ENCODE data around the gene BAMBI.

BAMBI gene

GRCh38 chr10:28710202-28710886 lies 33.0 kb downstream of the BAMBI start:
- no peak overlapping the region for H3K4me3 ChIP-seq (ENCODE audit: severe bottlenecking)
- no peaks in the 10 kb centered on the region for H3K4me1 ChIP-seq (ENCODE audit: insufficient read depth, poor library complexity, severe bottlenecking)
- H3K9me3 ChIP-seq (ENCODE audit: severe bottlenecking), result no peaks in the 10 kb centered on the region
- DNase-seq (ENCODE audit: low spot score), result no peak
- H3K36me3 ChIP-seq (ENCODE audit: low read depth), result no peaks in the 10 kb centered on the region
- no peak for ATAC-seq (ENCODE audit: low read depth)
- no peaks in the 10 kb centered on the region for H3K27me3 ChIP-seq (ENCODE audit: insufficient read depth, poor library complexity, severe bottlenecking)
- no peak for TF ChIP-seq CTCF (IDR thresholded peaks at IDR 0.05; ENCODE audit: poor library complexity, severe bottlenecking)
- no peak overlapping the region for H3K27ac ChIP-seq (ENCODE audit: poor library complexity, severe bottlenecking)

GRCh38 chr10:28711041-28711440 lies 33.7 kb downstream of the BAMBI start:
- ATAC-seq (ENCODE audit: low read depth) (no peak), DNase-seq (ENCODE audit: low spot score) (no peak)
- Histone ChIP-seq H3K36me3 (ENCODE audit: low read depth) (no peaks in the 10 kb centered on the region), H3K4me3 (ENCODE audit: severe bottlenecking) (no peak overlapping the region), H3K27me3 (ENCODE audit: insufficient read depth, poor library complexity, severe bottlenecking) (no peaks in the 10 kb centered on the region), H3K4me1 (ENCODE audit: insufficient read depth, poor library complexity, severe bottlenecking) (no peaks in the 10 kb centered on the region), H3K9me3 (ENCODE audit: severe bottlenecking) (no peaks in the 10 kb centered on the region), H3K27ac (ENCODE audit: poor library complexity, severe bottlenecking) (no peak overlapping the region)
- TF ChIP-seq CTCF (IDR thresholded peaks at IDR 0.05; ENCODE audit: poor library complexity, severe bottlenecking), result no peak

GRCh38 chr10:28711776-28712175 lies 34.5 kb downstream of the BAMBI start:
- no peak for ATAC-seq (ENCODE audit: low read depth)
- Histone ChIP-seq H3K9me3 (ENCODE audit: severe bottlenecking) (no peaks in the 10 kb centered on the region), H3K27ac (ENCODE audit: poor library complexity, severe bottlenecking) (no peak overlapping the region)

DNA sequence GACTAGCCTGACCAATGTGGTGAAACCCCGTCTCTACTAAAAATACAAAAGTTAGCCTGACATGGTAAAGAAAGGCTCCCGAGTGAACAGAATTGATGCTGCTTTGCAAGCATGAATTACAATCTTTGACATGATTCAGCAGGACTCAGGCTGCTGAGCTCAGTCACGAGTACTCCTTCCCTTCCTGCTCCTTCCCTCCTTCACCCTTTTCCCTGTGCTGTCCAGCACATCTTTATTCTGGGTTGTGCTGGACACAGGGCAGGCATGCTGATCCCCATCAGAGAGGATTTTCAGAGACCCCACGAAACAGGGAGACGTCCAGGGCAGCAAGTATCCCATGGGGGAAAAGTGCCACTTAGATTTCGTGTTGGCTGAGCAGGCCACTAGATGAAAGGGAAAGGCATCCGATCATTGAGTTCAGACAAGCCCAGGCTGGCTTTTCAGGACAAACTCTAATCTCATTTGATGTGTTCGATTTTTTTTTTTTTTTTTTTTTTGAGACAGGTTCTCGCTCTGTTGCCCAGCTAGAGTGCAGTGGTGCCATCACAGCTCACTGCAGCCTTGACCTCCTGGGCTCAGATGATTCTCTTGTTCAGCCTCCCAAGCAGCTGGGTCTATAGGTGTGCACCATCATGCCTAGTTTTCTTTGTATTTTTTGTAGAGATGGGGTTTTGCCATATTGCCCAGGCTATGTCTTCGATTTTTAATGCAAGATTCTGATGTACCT lies 36.5 kb downstream of the BAMBI start:
- TF ChIP-seq CTCF (IDR thresholded peaks at IDR 0.05; ENCODE audit: poor library complexity, severe bottlenecking), result no peak
- DNase-seq (ENCODE audit: low spot score) (no peak), ATAC-seq (ENCODE audit: low read depth) (no peak)
- H3K36me3 ChIP-seq (ENCODE audit: low read depth), result no peaks in the 10 kb centered on the region
- H3K4me3 ChIP-seq (ENCODE audit: severe bottlenecking), result no peak overlapping the region
- H3K27ac ChIP-seq (ENCODE audit: poor library complexity, severe bottlenecking), result no peak overlapping the region
- no peaks in the 10 kb centered on the region for H3K27me3 ChIP-seq (ENCODE audit: insufficient read depth, poor library complexity, severe bottlenecking)
- no peaks in the 10 kb centered on the region for H3K4me1 ChIP-seq (ENCODE audit: insufficient read depth, poor library complexity, severe bottlenecking)
- H3K9me3 ChIP-seq (ENCODE audit: severe bottlenecking), result no peaks in the 10 kb centered on the region

More at GRCh38 chr10:28711776-28712175, 34.5 kb downstream of the BAMBI start:
- no peak for TF ChIP-seq CTCF (IDR thresholded peaks at IDR 0.05; ENCODE audit: poor library complexity, severe bottlenecking)
- no peaks in the 10 kb centered on the region for H3K27me3 ChIP-seq (ENCODE audit: insufficient read depth, poor library complexity, severe bottlenecking)
- H3K4me1 ChIP-seq (ENCODE audit: insufficient read depth, poor library complexity, severe bottlenecking), result no peaks in the 10 kb centered on the region
- DNase-seq (ENCODE audit: low spot score), result no peak
- H3K4me3 ChIP-seq (ENCODE audit: severe bottlenecking), result no peak overlapping the region
- H3K36me3 ChIP-seq (ENCODE audit: low read depth), result no peaks in the 10 kb centered on the region

Data from RWPE2 (cell line).